Stomach (tissue), 4 donors: ENCODE results near the gene TXNRD3.

Experiments used
- CTCF ChIP-seq, 7 experiments: fragments of 450-650 bp in 4 of 7; fragments of 200-600 bp in 3 of 7; sonication (generic) in 3 of 7; IDR thresholded peaks; one replicate each; pipeline ENCODE4 v1.5.1; 2016 to 2019; ENCODE audit warnings: antibody characterized with exemption in 7 of 7, control low read depth in 2 of 7, mild to moderate bottlenecking in 1 of 7
- POLR2A ChIP-seq, 4 donors: fragments of 450-650 bp; IDR thresholded peaks; one replicate each; pipeline ENCODE4 v1.6.1; 2016; ENCODE audit warnings: antibody characterized with exemption in 4 of 4, control low read depth in 2 of 4, mild to moderate bottlenecking in 1 of 4, moderate library complexity in 1 of 4

GRCh38 chr3:126578702-126579101 lies 76.2 kb downstream of the TXNRD3 start:
- TF ChIP-seq POLR2A (IDR thresholded peaks at IDR 0.05): no peak
- no peak for TF ChIP-seq CTCF (IDR thresholded peaks at IDR 0.05)
